K562 (cell line): ENCODE data around the gene ID2. TPM values are rescaled to one million over a fixed set of nuclear protein-coding genes. Genes with fewer than 3 reads are reported as not detected.
A peak's percentile ranks its signal among the peaks of the same experiment; 100 is the strongest.

ENCODE experiments used
- IFI16 ChIP-seq: fragments of 250-450 bp; sonication (Bioruptor Pico); IDR thresholded peaks from 2 replicates; pipeline ENCODE4 v2.1.2; 2022; ENCODE audit warnings: mild to moderate bottlenecking, inconsistent platforms
- MBD2 ChIP-seq: sonication (generic); IDR thresholded peaks from 2 replicates; pipeline ENCODE4 v1.6.1; 2016; ENCODE audit warnings: low read depth, borderline replicate concordance
- PCBP2 ChIP-seq: fragments of 200-400 bp; formaldehyde crosslinking; IDR thresholded peaks from 2 replicates; pipeline ENCODE4 v1.6.1; 2018; ENCODE audit warnings: low read length, low read depth, mild to moderate bottlenecking, moderate library complexity; ENCODE audit not compliant: poor library complexity, severe bottlenecking
- RBM39 ChIP-seq: fragments of 200-400 bp; formaldehyde crosslinking; optimal IDR thresholded peaks from 2 replicates; pipeline ENCODE3; 2018; ENCODE audit warnings: low read depth, low read length
- SMARCC2 ChIP-seq: fragments of 450-650 bp; IDR thresholded peaks from 2 replicates; pipeline ENCODE4 v1.6.1; 2017; ENCODE audit warnings: antibody characterized with exemption, moderate library complexity, mild to moderate bottlenecking, low read depth
- ZNF274 ChIP-seq: IDR thresholded peaks from 2 replicates; pipeline ENCODE4 v1.6.1; 2011; ENCODE audit warnings: low read depth, mild to moderate bottlenecking, low read length, moderate library complexity, borderline replicate concordance
- polyA plus RNA-seq, 8 experiments: library from polyadenylated mRNA; depleted of rRNA in 4 of 8; stranded (reverse) in 5 of 8; unstranded in 3 of 8; fragments of >200 nt; fragmentation: Nextera tagmentation in 2 of 8; fragmentation: Illumina TruSeq in 1 of 8; extraction: Ambion mirVana in 2 of 8; extraction: Trizol in 1 of 8; gene quantifications; 2 replicates each; pipeline versions ENCODE4 v1.2.1 to v1.2.3, GENCODE V29; 2011 to 2014; ENCODE audit warnings: inconsistent platforms in 1 of 8, missing spikeins in 1 of 8
- total RNA-seq, 7 experiments: library from RNA; depleted of rRNA in 6 of 7; stranded (reverse); fragments of >200 nt in 6 of 7; fragmentation: Illumina TruSeq in 2 of 7; extraction: Trizol in 2 of 7; gene quantifications; 2 replicates each; pipeline versions ENCODE4 v1.2.1 to v1.2.3, GENCODE V29; 2011 to 2021; ENCODE audit warnings: low replicate concordance in 1 of 7
- TF ChIP-seq, protein P1 (sequence below): IDR thresholded peaks from 3 replicates; pipeline ENCODE4 v1.6.1; 2011; ENCODE audit warnings: borderline replicate concordance, mild to moderate bottlenecking; ENCODE audit not compliant: insufficient read length, insufficient read depth
- TF ChIP-seq, protein P2 (sequence below), 2 experiments: IDR thresholded peaks; 2 replicates each; pipeline ENCODE4 v1.6.1; 2011; ENCODE audit warnings: borderline replicate concordance in 1 of 2, control low read depth in 1 of 2, low read depth in 1 of 2, low read length in 1 of 2, mild to moderate bottlenecking in 1 of 2, mixed read lengths in 1 of 2, moderate library complexity in 1 of 2; ENCODE audit not compliant: insufficient read depth in 1 of 2, insufficient read length in 1 of 2, poor library complexity in 1 of 2, severe bottlenecking in 1 of 2; ENCODE audit errors: extremely low read depth in 1 of 2
- TF ChIP-seq, protein P3 (sequence below), 2 experiments: fragments of 450-650 bp; formaldehyde crosslinking in 1 of 2; IDR thresholded peaks; 2 replicates each; pipeline versions ENCODE4 v1.4.0 to v1.6.1; 2014 to 2020; ENCODE audit warnings: mild to moderate bottlenecking in 2 of 2, borderline replicate concordance in 1 of 2, low read depth in 1 of 2
- TF ChIP-seq, protein P4 (sequence below): IDR thresholded peaks from 2 replicates; pipeline ENCODE4 v1.6.1; 2014; ENCODE audit warnings: antibody characterized with exemption

ID2 gene
- total and polyA plus RNA-seq, 9 of the 15 experiments (the other 6 are each of a cell fraction or from before 2014, with no cell fraction given), result 8.0 to 35.7 (median 16.6) TPM

DNA sequence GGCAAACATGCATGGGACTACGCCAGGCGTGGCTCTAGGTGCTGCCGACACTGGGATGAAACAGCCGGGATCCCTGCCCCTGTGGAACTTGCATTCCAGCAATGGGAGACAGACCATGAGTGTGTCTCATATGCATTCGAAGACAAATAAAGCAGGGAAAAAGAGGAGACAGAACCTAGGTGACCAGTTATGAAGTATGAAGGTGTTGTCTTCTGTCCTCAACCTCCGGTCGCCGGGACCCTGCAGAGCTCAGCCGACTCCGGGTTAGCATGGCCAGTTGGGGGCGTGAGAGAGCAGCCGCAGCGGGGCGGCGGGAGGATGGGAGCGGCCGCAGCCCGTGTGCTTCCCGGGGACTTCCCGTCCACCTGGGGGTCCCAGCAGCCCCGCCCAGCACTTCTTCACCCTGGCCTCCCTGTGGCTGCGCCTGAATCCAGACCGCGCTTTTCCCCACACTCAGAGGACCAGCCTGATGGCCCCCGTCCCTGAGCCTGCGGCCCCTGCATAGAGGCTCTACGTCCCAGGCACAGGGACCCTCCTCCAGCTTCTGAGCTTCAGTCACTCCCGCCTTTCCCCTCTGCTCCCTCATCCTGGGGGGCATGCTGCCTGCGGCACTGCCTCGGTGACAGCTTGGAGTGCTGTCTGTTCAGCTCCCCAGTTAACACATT is 11.4 kb downstream of the ID2 start (continued):
- TF ChIP-seq, protein P1, sequence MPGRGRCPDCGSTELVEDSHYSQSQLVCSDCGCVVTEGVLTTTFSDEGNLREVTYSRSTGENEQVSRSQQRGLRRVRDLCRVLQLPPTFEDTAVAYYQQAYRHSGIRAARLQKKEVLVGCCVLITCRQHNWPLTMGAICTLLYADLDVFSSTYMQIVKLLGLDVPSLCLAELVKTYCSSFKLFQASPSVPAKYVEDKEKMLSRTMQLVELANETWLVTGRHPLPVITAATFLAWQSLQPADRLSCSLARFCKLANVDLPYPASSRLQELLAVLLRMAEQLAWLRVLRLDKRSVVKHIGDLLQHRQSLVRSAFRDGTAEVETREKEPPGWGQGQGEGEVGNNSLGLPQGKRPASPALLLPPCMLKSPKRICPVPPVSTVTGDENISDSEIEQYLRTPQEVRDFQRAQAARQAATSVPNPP, result no peak
- TF ChIP-seq, protein P2, sequence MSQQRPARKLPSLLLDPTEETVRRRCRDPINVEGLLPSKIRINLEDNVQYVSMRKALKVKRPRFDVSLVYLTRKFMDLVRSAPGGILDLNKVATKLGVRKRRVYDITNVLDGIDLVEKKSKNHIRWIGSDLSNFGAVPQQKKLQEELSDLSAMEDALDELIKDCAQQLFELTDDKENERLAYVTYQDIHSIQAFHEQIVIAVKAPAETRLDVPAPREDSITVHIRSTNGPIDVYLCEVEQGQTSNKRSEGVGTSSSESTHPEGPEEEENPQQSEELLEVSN (IDR thresholded peaks at IDR 0.05; ENCODE audit: borderline replicate concordance in 1 of 2, extremely low read depth in 1 of 2, insufficient read depth in 1 of 2, insufficient read length in 1 of 2, low read depth in 1 of 2, low read length in 1 of 2, poor library complexity in 1 of 2, severe bottlenecking in 1 of 2), result peak in 1 of 2 experiments; percentile 59
- TF ChIP-seq RBM39, result no peak
- no peak for TF ChIP-seq PCBP2
- TF ChIP-seq, protein P3, sequence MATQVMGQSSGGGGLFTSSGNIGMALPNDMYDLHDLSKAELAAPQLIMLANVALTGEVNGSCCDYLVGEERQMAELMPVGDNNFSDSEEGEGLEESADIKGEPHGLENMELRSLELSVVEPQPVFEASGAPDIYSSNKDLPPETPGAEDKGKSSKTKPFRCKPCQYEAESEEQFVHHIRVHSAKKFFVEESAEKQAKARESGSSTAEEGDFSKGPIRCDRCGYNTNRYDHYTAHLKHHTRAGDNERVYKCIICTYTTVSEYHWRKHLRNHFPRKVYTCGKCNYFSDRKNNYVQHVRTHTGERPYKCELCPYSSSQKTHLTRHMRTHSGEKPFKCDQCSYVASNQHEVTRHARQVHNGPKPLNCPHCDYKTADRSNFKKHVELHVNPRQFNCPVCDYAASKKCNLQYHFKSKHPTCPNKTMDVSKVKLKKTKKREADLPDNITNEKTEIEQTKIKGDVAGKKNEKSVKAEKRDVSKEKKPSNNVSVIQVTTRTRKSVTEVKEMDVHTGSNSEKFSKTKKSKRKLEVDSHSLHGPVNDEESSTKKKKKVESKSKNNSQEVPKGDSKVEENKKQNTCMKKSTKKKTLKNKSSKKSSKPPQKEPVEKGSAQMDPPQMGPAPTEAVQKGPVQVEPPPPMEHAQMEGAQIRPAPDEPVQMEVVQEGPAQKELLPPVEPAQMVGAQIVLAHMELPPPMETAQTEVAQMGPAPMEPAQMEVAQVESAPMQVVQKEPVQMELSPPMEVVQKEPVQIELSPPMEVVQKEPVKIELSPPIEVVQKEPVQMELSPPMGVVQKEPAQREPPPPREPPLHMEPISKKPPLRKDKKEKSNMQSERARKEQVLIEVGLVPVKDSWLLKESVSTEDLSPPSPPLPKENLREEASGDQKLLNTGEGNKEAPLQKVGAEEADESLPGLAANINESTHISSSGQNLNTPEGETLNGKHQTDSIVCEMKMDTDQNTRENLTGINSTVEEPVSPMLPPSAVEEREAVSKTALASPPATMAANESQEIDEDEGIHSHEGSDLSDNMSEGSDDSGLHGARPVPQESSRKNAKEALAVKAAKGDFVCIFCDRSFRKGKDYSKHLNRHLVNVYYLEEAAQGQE (IDR thresholded peaks at IDR 0.05; ENCODE audit: borderline replicate concordance), result peak; percentile 53
- TF ChIP-seq, protein P3 (CRISPR knock-in tag; IDR thresholded peaks at IDR 0.05; ENCODE audit: low read depth), result no peak
- TF ChIP-seq, protein P4, sequence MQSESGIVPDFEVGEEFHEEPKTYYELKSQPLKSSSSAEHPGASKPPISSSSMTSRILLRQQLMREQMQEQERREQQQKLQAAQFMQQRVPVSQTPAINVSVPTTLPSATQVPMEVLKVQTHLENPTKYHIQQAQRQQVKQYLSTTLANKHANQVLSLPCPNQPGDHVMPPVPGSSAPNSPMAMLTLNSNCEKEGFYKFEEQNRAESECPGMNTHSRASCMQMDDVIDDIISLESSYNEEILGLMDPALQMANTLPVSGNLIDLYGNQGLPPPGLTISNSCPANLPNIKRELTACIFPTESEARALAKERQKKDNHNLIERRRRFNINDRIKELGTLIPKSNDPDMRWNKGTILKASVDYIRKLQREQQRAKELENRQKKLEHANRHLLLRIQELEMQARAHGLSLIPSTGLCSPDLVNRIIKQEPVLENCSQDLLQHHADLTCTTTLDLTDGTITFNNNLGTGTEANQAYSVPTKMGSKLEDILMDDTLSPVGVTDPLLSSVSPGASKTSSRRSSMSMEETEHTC, result no peak
- TF ChIP-seq MBD2, result no peak
- TF ChIP-seq SMARCC2, result peak; percentile 50; the same call in 1 of the 2 replicates
- TF ChIP-seq IFI16, result no peak
- TF ChIP-seq ZNF274, result no peak
